ENCODE data around the gene VIPR2. TPM values are rescaled to one million over a fixed set of nuclear protein-coding genes. Genes with fewer than 3 reads are reported as not detected.

VIPR2 gene
- total RNA-seq, 1 experiment from 2014 or later = not detected

DNA sequence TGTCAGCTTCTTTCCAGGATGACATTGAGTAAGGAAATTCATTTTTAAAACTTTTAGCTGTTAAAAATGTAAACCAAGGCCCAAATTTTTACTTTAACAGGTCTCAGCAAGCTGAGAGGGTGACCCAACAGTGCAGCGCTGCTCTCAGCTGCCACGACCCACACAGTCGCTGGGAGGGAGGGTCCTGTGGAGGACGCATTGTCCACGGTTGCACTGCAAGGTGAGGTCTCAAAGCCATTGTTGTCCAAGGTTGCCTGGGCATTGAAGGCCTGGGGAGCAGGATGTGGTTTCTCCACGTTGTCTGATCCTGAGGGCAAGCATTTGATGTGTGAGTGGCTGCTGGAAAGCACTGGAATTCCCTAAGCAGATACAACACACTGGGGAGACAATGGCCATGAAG, 15.1 kb upstream of the VIPR2 start:
- no peak for DNase-seq (ENCODE audit: low spot score)
- in situ Hi-C loops (cut with HindIII; ENCODE audit: low sequenced_read_pairs) = no loop called here

DNA sequence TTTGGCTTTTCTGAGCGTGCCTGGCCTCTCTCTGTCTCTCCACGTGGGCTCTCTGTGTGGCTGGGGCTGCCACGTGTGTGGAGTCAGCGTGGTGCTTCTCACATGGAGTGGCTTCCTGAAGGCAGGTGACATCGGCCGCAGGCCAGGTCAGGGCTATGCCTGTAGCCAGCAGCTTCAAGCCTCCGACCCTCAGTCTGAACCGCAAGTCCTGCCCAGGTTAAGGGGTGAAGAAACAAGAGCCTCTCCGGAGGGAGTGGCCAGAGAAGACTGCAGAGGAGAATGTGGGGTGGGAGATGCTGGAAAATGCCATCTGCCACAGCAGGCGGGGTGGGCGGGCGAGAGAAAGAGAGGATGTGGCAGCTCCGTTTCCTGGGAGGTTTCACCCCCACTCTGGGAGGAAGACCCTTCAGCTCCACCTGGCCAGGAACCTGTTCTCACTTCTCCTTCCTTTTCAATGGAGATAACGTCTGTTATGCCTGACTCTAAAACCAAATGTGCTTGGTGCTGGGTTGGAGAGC, 14.3 kb upstream of the VIPR2 start:
- DNase-seq (ENCODE audit: low spot score) = no peak
- in situ Hi-C loops (cut with HindIII; ENCODE audit: low sequenced_read_pairs) = no loop called here

DNA sequence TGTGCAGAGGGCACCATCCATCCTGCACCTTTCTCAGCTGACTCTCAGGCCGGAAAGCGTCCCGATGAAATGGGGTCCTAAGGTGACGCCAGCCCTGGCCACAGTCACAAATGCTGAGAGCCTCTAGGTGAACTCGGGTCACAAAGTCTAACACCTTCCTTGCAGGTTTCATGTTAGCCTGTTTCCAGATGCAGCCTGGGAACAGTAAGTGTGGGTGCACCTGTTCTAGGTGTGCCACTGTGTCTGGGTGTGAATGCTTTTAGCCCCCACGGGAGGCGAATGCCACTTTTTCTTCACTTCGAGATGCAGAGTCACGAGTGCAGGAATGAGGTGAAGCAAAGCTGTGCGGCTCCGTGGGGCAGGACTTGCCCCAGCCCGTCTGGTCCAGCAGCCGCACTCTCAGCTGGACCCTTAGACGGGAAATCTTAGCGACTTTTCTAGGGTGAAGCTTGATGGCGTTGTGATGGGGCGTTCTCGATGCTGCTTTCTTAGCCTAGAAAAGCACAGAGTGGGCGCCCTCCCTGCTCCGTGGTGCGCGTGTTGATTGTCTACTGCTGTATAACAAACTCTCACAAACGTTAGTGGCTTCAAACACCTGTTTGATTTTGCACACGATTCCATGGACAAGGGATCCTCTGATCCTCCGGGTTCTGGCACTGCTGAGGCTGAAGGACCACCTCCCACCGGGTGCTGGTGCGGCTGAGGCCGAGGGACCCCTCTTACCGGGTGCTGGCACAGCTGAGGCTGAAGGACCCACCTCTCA, 13.6 kb upstream of the VIPR2 start:
- in situ Hi-C loops (cut with HindIII; ENCODE audit: low sequenced_read_pairs) = no loop called here
- DNase-seq (ENCODE audit: low spot score) = no peak

DNA sequence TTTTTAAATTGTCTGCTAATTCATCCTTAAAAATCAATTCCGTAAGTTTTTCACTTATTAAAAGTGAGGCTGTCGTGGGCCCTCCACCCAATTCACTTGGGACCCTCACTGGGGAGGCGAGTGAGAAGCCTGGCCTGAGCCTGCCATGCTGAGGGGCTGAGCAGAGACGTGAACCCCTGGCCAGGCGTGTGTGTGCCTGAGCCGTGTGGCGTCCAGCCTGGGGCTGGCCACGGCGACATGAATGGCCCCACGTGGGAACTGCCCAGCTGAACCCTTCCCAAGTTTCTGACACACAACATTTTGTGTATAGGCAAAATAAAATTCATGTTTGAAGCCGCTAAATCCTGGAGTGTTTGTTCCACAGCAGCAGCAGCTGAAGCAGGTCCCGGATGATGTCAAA, 13.0 kb upstream of the VIPR2 start:
- DNase-seq (ENCODE audit: low spot score) = no peak
- in situ Hi-C loops (cut with HindIII; ENCODE audit: low sequenced_read_pairs) = no loop called here

DNA sequence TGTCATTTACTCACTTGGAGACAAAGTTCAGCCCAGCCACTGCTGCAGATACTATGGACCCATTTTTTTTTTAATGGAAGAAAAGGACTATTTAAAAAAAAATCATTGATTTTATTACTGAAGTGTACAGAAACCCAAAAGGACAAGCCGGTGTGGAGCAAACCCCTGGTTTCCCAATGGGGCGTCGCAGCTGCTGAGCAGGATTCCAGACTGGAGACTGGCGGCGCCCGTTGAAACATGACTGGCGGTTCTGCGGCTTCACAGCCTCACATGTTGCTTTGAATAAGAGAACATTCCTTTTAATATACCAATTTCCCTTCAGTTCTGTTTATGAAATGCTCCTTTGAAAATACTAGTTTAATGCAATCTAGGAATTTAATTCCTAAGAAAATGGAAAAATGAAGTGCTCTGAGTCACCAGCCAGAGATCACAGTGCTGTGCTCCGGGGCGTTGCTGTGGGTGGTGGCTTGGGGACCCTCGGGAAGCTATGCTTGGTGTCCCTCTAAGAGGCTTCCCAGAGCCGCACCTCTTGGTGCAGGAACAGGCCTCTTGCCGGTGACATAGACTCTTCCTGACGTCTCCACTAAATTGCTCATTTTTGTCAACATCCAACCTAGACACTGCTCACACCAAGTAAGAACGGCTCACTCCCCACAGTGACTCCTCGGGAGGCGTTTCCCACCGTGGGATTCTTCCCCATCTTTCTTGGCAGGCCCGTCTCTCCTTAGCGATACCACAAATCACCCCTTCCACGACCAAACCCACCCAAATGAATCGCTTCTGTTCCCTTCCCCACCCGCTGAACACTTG, 12.0 kb upstream of the VIPR2 start:
- no peak for DNase-seq (ENCODE audit: low spot score)
- in situ Hi-C loops (cut with HindIII; ENCODE audit: low sequenced_read_pairs) = no loop called here

DNA sequence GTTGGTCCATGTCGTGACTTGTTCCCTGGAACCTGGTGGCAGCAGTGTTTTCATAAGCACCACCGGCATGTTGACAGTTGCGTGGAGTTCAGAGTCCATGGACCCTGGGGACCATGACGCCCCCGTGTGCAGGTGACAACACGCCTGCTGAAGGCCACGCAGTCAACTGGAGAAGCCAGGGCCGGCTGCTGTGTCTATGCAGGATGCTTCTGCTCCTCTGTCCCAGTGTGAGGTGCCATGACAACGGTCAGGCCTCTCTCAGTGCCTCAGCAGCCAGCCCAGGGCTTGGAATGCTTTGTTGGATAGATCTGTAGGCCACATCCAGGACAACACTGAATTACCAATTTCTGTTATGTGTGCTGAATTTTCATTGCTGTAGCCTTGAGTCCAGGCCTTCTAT, 10.7 kb upstream of the VIPR2 start:
- in situ Hi-C loops (cut with HindIII; ENCODE audit: low sequenced_read_pairs) = no loop called here
- no peak for DNase-seq (ENCODE audit: low spot score)

DNA sequence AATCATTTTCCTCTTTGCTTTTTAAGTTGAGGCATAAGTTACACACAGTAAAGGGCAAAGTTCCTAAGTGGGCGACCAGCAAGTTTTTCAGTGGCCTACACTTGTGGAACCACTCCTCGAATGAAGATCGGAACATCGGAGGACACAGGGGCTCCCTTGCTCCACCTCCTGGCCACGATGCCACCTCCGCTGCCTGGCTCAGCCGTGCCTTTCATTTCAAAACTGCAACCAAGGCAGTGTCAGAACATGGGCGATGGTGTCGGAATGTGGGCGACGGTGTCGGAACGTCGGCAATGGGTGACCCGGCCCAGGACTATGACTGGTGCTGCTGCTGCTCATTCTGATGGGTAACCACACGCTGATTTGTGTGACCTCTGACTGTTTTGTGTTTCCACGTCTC, 9.6 kb upstream of the VIPR2 start:
- DNase-seq (ENCODE audit: low spot score) = no peak
- in situ Hi-C loops (cut with HindIII; ENCODE audit: low sequenced_read_pairs) = no loop called here

DNA sequence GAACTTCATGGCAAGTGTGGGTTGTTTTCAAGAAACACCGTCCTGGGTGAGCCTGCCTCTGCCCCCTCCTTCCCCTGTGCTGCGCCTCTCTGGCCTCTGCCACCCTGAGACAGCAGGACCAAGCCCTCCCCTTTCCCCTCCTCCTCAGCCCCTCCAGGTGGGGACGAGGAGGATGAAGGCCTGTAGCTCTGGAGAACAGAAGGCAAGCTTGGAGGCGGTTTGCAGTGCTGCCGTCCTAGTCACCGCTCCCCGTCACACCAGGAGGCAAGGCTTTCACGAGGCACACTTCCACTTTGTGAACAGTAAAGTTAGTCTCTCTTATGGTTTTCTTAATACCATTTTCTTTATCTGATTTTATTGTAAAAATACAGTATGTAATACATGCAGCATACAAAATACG, 8.8 kb upstream of the VIPR2 start:
- in situ Hi-C loops (cut with HindIII; ENCODE audit: low sequenced_read_pairs) = no loop called here
- no peak for DNase-seq (ENCODE audit: low spot score)

DNA sequence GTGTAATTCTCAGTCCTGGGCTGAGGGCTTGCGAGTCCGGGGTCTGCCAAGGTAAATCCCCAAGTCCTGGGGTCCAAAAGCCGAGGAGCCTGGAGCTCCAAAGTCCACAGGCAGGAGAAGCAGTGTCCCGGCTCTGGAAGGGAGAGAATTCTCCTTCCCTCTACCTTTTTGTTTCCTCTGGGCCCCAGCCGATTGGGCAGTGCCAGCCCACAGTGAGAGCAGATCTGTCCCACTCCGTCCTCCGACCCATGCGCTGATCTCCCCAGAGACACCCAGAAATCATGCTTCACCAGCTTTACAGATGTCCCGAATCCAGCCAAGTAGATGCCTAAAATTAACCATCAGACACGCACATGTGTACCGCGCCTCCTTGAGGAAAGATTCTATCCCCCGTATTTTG, 8.1 kb upstream of the VIPR2 start:
- DNase-seq (ENCODE audit: low spot score) = no peak
- in situ Hi-C loops (cut with HindIII; ENCODE audit: low sequenced_read_pairs) = no loop called here

DNA sequence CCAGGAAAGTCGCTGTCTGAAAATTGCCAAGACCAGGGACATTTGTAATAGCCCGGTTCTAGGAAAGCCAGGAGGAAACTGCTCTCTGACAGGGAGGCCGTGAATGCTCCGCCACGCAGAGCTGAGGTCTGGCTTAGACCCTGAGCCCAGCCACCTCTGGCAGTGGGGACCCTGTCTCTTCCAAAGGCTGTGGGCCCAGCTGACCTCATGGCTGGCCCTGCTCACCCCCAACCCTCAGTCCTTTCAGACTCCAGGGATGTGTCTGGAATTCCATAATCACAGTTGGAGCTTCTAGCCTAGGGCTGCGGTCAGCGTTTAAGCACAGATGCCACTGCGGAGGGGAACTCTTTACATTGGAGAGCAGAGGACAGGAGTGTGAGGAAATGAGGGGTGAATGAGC, 6.6 kb upstream of the VIPR2 start:
- in situ Hi-C loops (cut with HindIII; ENCODE audit: low sequenced_read_pairs) = no loop called here
- no peak for DNase-seq (ENCODE audit: low spot score)

DNA sequence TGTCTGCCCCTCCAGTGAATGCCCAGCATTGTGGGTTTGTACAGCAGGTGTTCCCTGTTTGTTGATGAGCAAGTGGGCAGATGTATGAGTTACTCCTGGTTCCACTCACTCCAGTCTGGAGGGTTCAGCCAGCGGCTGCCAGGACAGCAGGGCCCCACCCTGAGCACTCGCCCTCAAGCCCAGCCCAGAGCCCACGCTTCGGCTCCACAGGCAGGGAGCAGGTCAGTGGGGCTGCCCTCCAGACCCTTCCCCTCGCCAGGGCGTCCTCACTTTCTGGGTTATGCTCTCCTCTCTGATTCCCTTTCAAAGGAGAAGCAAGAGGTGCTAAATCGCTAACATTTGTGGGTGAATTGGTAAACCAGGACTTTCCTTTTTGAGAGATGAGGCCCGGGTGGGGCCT, 4.8 kb upstream of the VIPR2 start:
- in situ Hi-C loops (cut with HindIII; ENCODE audit: low sequenced_read_pairs) = no loop called here
- DNase-seq (ENCODE audit: low spot score) = no peak

DNA sequence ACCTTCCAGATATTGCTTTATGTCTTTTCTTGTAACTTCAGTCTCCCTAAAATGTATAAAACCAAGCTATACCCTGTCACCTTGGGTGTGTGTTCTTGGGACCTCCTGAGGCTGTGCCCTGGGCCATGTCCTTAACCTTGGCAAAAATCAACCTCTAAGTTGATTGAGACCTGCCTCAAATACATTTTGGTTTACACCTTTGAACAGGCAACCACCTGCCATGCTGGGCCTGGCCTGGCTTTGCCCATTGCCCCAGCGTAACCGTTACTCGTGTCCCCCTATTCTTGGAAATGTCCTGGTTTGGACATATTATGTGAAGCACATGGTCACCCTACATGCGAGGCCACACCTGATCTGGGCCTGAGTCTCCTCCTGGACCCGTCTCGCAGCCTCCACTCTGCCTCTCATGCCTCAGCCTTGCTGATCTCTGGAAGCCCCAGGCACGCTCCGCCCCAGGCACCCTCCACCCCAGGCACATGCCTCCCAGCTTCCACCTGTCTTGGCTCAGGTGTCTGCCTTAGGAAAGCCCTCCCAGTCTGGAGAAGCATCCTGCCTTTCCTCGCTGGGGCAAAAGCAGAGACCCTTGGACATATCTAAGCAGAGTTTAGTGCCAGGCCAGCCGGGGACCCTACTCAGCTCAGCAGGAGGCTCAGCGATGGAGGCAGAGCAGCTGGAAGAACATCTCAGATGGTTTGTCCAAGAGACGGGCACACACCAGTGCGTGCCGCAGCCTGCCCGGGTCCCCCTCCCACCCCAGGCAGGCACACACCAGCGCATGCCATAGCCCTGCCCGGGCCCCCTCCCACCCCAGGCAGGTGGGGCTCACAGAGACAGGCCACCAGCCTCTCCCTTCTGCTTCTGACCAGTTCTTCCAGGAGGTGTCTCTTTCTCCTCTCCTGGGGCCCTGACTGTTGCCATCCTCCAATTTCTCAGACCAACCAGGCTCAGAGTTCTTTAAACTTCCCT, 4.0 kb upstream of the VIPR2 start:
- no peak for DNase-seq (ENCODE audit: low spot score)
- in situ Hi-C loops (cut with HindIII; ENCODE audit: low sequenced_read_pairs) = no loop called here

DNA sequence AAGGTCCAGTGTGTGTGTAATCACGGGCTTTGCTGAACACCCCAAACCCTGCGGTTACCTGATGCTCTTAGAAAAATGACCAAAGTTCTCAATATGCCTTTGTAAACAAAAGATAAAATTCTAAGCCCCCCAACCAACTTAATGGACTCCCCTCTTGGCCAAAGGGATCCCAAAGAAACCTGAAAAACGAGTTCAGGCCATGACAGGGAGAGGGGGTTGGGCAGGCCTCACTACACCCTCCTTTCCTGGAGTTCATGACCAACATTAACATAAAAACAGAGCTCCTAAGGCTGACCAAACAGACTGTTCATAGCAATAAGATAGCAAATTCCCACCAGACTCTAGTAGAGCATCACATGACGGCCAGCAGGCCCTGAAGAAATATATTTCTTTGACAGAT, 3.0 kb upstream of the VIPR2 start:
- no peak for DNase-seq (ENCODE audit: low spot score)
- in situ Hi-C loops (cut with HindIII; ENCODE audit: low sequenced_read_pairs) = no loop called here

DNA sequence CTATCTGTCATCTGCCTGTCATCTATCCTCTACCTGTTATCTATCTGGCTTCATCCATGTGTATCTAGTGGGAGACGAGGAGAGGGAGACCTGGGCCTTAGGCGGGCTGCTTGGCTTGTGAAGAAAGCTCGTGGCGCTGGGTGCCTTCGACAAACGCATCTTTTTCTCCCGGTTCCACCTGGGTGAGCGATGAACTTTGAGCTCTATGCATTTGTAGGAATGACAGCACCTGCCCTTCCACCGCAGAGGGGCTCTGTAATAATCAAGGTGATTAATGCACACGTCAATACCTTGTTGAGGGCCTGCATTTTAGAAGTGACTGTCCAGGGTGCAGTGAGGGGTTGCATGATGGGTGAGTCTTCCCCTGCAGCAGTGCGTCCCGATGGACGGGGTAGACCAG, 2.6 kb upstream of the VIPR2 start:
- DNase-seq (ENCODE audit: low spot score) = no peak
- in situ Hi-C loops (cut with HindIII; ENCODE audit: low sequenced_read_pairs) = no loop called here

DNA sequence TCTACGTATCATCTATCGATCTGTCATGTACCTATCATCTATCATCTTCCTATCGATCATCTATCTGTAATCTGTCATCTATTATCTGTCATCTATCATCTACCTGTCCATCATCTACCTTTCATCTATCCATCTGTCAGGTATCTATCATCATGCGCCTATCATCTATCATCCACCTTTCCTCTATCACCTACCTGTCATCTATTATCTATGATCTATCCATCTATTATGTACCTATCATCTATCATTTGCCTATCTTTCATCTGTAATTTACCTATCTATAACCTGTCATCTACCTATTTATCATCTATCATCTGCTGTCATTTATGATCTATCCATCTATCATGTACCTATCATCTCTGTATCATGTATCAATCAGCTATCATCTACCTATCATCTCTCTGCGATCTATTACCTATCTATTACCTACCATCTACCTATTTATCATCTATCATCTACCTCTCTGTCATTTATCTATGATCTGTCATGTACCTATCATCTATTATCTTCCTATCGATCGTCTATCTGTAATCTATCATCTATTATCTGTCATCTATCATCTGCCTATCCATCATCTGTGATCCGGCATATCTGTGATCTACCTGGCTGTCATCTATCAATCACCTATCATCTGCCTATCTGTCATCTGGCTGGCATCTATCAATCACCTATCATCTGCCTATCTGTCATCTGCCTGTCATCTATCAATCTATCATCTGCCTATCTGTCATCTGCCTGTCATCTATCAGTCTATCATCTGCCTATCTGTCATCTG, 1.6 kb upstream of the VIPR2 start:
- in situ Hi-C loops (cut with HindIII; ENCODE audit: low sequenced_read_pairs) = no loop called here
- no peak for DNase-seq (ENCODE audit: low spot score)

DNA sequence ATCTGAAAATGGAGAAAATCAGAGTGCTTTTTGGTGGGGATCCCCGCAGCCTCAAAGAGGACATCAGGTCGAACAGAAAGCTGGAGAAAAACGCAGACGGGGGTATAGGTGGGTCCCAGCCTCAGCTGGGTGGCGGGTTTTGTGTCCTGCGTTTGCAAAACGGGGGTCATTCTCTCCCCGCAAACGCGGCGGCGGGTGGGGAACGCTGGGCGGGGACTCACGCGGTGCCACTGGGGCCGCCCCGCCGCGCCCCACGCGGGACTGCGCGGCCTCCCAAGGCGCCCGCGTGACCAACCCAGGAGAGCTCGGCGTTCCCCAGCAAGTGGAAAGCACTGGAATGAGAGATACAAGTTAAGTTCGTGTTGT, 806 bp upstream of the VIPR2 start:
- no peak for DNase-seq (ENCODE audit: low spot score)
- in situ Hi-C loops (cut with HindIII; ENCODE audit: low sequenced_read_pairs) = no loop called here

DNA sequence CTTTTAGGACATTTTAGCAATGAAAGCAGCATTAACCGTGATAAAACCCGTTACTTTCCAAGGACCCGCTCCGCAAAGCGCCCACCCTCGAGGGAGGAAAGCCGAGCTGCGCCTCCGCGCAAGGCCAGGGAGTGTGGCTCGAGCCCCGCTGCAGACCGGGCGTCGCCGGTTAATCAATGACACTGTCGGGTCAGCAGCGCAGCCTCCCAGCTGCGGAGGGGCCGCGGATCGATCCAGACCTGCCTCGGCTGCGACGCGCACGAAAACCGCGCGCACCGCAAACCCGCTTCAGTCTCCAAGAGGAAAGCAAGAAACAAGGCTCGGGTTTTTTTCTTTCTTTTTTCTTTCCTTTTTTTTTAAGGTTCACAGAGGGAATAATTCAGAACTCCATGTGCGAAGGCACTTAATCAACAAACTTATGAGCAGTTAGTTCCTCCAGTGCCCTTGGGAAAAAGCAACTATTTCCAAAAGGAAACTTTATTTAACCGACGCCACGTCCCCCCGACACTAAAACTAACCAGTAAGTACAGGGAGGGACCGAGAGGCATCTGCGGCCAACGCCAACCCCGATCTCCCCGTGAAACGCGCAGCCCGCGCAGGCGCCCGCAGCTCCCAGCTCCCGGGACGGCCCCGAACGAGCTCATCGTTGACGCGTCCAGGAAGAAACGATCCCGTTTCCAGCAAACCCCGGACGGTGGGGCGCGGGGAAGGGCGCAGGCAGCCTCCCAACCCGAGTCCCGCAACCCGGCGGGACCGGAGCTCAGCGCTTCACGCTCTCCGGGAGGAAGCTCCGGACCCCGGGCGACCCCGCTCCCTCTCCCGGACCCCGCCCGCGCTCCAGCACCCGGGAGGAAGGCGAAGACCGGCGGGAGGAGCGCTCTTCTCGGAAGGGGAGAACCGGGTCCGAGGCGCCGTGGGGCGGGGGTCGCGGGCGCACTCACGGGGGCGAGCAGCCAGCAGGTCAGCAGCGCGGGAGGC, 598 bp downstream of the VIPR2 start:
- no peak for DNase-seq (ENCODE audit: low spot score)
- in situ Hi-C loops (cut with HindIII; ENCODE audit: low sequenced_read_pairs) = no loop called here

DNA sequence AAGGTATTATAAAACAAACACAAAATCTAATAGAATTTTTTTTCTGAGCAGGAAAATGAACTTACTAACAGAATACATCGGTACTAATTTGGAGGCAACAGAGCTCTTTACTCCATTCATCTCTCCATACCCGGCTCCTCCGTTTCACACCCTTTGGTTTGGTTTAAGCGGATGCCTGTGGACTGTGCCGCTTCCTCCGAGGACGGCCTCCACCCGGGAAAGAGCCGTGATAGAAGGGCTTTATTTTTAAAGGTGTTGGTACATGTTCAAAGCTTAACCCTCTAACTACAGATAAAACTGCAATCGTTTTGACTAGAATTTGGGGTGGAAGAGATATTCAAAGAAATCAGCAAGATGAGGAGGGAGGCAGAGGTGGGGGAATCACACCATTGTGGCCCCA, 1.9 kb downstream of the VIPR2 start:
- in situ Hi-C loops (cut with HindIII; ENCODE audit: low sequenced_read_pairs) = no loop called here
- DNase-seq (ENCODE audit: low spot score) = no peak
